ENCODE measurements around the gene DNMT1.

DNA sequence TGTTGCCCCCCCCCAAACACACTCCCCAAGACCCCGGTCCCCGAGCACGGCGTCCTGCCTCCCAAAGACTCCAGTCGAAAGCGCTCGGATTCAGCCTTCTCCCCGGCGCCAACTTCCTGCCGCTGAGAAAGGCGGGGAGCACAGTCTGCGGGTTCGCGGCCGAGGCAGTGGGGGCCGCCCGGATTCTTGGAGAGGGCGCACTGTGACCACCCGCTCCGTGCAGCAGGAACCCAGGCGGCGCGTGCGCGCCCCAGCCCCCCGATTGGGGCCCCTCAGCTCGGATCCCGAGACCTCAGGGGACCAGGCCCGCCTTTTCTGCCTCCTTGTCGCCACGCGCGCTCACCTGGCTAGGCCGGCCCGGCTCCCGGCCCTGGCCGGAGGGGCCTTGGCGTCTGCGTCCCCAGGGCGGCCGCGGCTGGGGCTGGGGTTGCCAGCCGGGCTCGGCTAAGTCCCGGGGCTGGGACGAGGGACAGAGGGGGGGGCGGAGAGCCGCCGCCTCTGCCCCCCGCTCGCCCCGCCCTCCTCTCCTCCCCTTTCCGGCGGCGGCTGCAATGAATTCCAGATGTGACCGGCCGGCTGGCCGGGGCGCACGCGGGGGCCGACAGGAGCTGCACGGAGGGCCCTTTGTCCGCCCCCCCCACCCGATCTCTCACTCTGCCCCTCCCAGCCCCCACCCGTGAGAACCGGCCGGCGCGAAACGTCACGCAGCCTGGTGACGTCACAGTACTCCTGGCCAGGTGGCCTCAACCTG is 36.3 kb upstream of the DNMT1 start, which contains the start of gene S1PR2:
- TF ChIP-seq, protein P1, sequence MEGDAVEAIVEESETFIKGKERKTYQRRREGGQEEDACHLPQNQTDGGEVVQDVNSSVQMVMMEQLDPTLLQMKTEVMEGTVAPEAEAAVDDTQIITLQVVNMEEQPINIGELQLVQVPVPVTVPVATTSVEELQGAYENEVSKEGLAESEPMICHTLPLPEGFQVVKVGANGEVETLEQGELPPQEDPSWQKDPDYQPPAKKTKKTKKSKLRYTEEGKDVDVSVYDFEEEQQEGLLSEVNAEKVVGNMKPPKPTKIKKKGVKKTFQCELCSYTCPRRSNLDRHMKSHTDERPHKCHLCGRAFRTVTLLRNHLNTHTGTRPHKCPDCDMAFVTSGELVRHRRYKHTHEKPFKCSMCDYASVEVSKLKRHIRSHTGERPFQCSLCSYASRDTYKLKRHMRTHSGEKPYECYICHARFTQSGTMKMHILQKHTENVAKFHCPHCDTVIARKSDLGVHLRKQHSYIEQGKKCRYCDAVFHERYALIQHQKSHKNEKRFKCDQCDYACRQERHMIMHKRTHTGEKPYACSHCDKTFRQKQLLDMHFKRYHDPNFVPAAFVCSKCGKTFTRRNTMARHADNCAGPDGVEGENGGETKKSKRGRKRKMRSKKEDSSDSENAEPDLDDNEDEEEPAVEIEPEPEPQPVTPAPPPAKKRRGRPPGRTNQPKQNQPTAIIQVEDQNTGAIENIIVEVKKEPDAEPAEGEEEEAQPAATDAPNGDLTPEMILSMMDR (IDR thresholded peaks at IDR 0.05), result no peak
- peak in 2 of 3 donors; percentile 45 to 46 for TF ChIP-seq POLR2A (IDR thresholded peaks at IDR 0.05)

Measured in body of pancreas (tissue), 4 donors.